ENCODE measurements around the gene NRG4.

Gene NRG4

DNA sequence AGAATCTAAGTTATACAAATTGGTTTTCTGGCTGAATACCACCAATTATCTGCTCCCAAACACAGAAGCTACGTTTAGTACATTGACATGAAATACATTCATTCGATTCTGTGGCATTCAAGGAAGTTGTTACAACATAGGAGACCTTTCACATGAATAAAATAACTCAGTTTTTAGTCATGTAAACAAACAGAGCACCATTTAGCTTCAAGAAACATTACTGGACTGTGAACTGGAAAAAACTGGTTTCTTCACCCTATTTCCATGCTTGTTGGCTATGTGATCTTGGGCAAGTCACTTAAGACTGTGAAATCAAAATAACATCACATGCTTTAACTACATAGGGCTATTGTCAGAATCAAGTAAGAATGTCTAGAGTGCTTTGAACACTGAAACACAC, 46.2 kb downstream of the NRG4 start:
- H2BK15ac ChIP-seq (replicated peaks; ENCODE audit: low read depth): no peak overlapping the region
- H2BK5ac ChIP-seq (ENCODE audit: low read length): no peak overlapping the region
- H3K56ac ChIP-seq (ENCODE audit: low read length): no peak overlapping the region
- no peaks in the 10 kb centered on the region for H3K4me1 ChIP-seq (ENCODE audit: control insufficient read depth, low read depth, low read length)
- H3K79me1 ChIP-seq (ENCODE audit: low read length): no peaks in the 10 kb centered on the region
- H2AK5ac ChIP-seq (ENCODE audit: low read length): no peak overlapping the region
- no peaks in the 10 kb centered on the region for H3K79me2 ChIP-seq (ENCODE audit: control insufficient read depth, insufficient read depth, low read length)
- H3K27ac ChIP-seq (ENCODE audit: low read depth, low read length): no peak overlapping the region
- no peak overlapping the region for H3K4ac ChIP-seq (ENCODE audit: low read depth, low read length)
- DNase-seq: no peak
- H3K36me3 ChIP-seq (ENCODE audit: control insufficient read depth, insufficient read depth, low read length): no peaks in the 10 kb centered on the region
- no peak overlapping the region for H3K9ac ChIP-seq (ENCODE audit: low read length)
- no CpG with 5 or more reads among the region's 2 CpGs for WGBS (ENCODE audit: extremely low coverage, insufficient coverage, low lambda C conversion rate)
- no peak overlapping the region for H4K5ac ChIP-seq (ENCODE audit: low read length)
- H4K8ac ChIP-seq (ENCODE audit: low read depth, low read length): no peak overlapping the region
- no peaks in the 10 kb centered on the region for H3K27me3 ChIP-seq (ENCODE audit: insufficient read depth, low read length, poor library complexity)
- H3K4me3 ChIP-seq (ENCODE audit: low read length): no peak overlapping the region
- H2BK120ac ChIP-seq (ENCODE audit: low read depth, low read length): no peak overlapping the region
- H3K23ac ChIP-seq (ENCODE audit: low read length): no peak overlapping the region
- H3K18ac ChIP-seq (ENCODE audit: low read length): no peak overlapping the region
- no peak overlapping the region for H3K4me2 ChIP-seq (ENCODE audit: low read length)

- H3K18ac ChIP-seq (ENCODE audit: low read length): no peak overlapping the region
- H3K4ac ChIP-seq (ENCODE audit: low read depth, low read length): no peak overlapping the region
- no peaks in the 10 kb centered on the region for H3K79me2 ChIP-seq (ENCODE audit: control insufficient read depth, insufficient read depth, low read length)
- H3K27ac ChIP-seq (ENCODE audit: low read depth, low read length): no peak overlapping the region
- no peaks in the 10 kb centered on the region for H3K79me1 ChIP-seq (ENCODE audit: low read length)
- H4K8ac ChIP-seq (ENCODE audit: low read depth, low read length): no peak overlapping the region
- no peak overlapping the region for H2BK5ac ChIP-seq (ENCODE audit: low read length)
- no peak overlapping the region for H3K4me2 ChIP-seq (ENCODE audit: low read length)
- H3K4me1 ChIP-seq (ENCODE audit: control insufficient read depth, low read depth, low read length): no peaks in the 10 kb centered on the region
- no peaks in the 10 kb centered on the region for H3K27me3 ChIP-seq (ENCODE audit: insufficient read depth, low read length, poor library complexity)
- no peak overlapping the region for H3K4me3 ChIP-seq (ENCODE audit: low read length)
- DNase-seq: no peak
- WGBS (ENCODE audit: extremely low coverage, insufficient coverage, low lambda C conversion rate): 100% methylated on average over 1 of the region's 1 CpG
- H3K9ac ChIP-seq (ENCODE audit: low read length): no peak overlapping the region
- H2AK5ac ChIP-seq (ENCODE audit: low read length): no peak overlapping the region
- H3K36me3 ChIP-seq (ENCODE audit: control insufficient read depth, insufficient read depth, low read length): no peaks in the 10 kb centered on the region
- no peak overlapping the region for H4K5ac ChIP-seq (ENCODE audit: low read length)
- no peak overlapping the region for H3K23ac ChIP-seq (ENCODE audit: low read length)
- no peak overlapping the region for H2BK120ac ChIP-seq (ENCODE audit: low read depth, low read length)
- no peak overlapping the region for H3K56ac ChIP-seq (ENCODE audit: low read length)
- no peak overlapping the region for H2BK15ac ChIP-seq (replicated peaks; ENCODE audit: low read depth)
Measured at GRCh38 chr15:75961331-75961730, 50.9 kb downstream of the NRG4 start.

DNA sequence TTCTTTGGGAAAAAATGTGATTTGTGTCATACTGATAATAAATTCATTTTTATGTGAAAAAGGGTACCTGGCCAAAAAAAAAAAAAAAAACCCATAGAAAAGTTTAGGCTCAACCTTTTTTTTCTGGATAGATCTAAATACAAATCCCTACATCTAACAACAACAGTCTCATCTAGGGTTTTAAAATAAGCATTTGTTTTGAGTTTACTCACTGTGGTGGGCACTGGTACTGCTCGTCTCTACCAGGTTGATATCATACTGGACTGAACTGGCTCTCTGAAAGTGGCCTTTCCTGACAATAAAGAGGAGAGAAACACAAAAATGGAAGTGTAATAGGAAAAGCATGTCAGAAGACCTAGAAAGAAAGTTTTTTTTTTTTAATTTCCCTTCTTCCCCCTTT, 56.5 kb downstream of the NRG4 start:
- Histone ChIP-seq H3K4me1 (ENCODE audit: control insufficient read depth, low read depth, low read length) (no peaks in the 10 kb centered on the region), H2BK120ac (ENCODE audit: low read depth, low read length) (no peak overlapping the region), H3K27me3 (ENCODE audit: insufficient read depth, low read length, poor library complexity) (no peaks in the 10 kb centered on the region), H3K56ac (ENCODE audit: low read length) (no peak overlapping the region), H4K5ac (ENCODE audit: low read length) (no peak overlapping the region), H3K27ac (ENCODE audit: low read depth, low read length) (no peak overlapping the region), H3K36me3 (ENCODE audit: control insufficient read depth, insufficient read depth, low read length) (no peaks in the 10 kb centered on the region), H3K9ac (ENCODE audit: low read length) (no peak overlapping the region), H3K23ac (ENCODE audit: low read length) (no peak overlapping the region), H2BK5ac (ENCODE audit: low read length) (no peak overlapping the region), H3K79me2 (ENCODE audit: control insufficient read depth, insufficient read depth, low read length) (no peaks in the 10 kb centered on the region), H3K4ac (ENCODE audit: low read depth, low read length) (no peak overlapping the region), H2BK15ac (replicated peaks; ENCODE audit: low read depth) (no peak overlapping the region), H3K4me3 (ENCODE audit: low read length) (no peak overlapping the region), H3K79me1 (ENCODE audit: low read length) (no peaks in the 10 kb centered on the region), H4K8ac (ENCODE audit: low read depth, low read length) (no peak overlapping the region), H3K4me2 (ENCODE audit: low read length) (no peak overlapping the region), H2AK5ac (ENCODE audit: low read length) (no peak overlapping the region), H3K18ac (ENCODE audit: low read length) (no peak overlapping the region)
- no CpG with 5 or more reads among the region's 1 CpG for WGBS (ENCODE audit: extremely low coverage, insufficient coverage, low lambda C conversion rate)
- DNase-seq: no peak

DNA sequence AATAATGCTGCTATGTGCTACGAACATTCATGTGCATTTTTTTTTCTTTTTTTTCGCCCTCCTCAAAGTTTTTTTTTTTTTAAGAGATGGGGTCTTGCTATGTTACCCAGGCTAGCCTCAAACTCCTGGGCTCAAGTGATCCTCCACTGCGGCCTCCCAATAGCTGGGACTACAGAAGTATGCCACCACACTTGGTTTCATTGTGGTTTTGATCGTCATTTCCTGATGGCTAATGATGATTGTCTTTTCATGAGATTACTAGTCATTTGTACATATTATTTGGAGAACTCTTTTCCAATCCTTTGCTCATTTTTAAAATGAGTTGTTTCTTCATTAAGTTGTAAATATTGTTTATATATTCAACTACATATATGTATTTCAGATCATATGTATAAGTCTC, 59.7 kb downstream of the NRG4 start:
- WGBS (ENCODE audit: extremely low coverage, insufficient coverage, low lambda C conversion rate): no CpG with 5 or more reads among the region's 4 CpGs
- no peak overlapping the region for H2AK5ac ChIP-seq (ENCODE audit: low read length)
- H3K79me1 ChIP-seq (ENCODE audit: low read length): no peaks in the 10 kb centered on the region
- H3K4me3 ChIP-seq (ENCODE audit: low read length): no peak overlapping the region
- no peak overlapping the region for H3K23ac ChIP-seq (ENCODE audit: low read length)
- no peak overlapping the region for H4K8ac ChIP-seq (ENCODE audit: low read depth, low read length)
- no peaks in the 10 kb centered on the region for H3K27me3 ChIP-seq (ENCODE audit: insufficient read depth, low read length, poor library complexity)
- H3K36me3 ChIP-seq (ENCODE audit: control insufficient read depth, insufficient read depth, low read length): no peaks in the 10 kb centered on the region
- no peak overlapping the region for H3K4ac ChIP-seq (ENCODE audit: low read depth, low read length)
- H3K27ac ChIP-seq (ENCODE audit: low read depth, low read length): no peak overlapping the region
- H2BK120ac ChIP-seq (ENCODE audit: low read depth, low read length): no peak overlapping the region
- H3K18ac ChIP-seq (ENCODE audit: low read length): no peak overlapping the region
- no peak overlapping the region for H2BK15ac ChIP-seq (replicated peaks; ENCODE audit: low read depth)
- H3K4me2 ChIP-seq (ENCODE audit: low read length): no peak overlapping the region
- no peak overlapping the region for H4K5ac ChIP-seq (ENCODE audit: low read length)
- no peaks in the 10 kb centered on the region for H3K4me1 ChIP-seq (ENCODE audit: control insufficient read depth, low read depth, low read length)
- no peak for DNase-seq
- no peaks in the 10 kb centered on the region for H3K79me2 ChIP-seq (ENCODE audit: control insufficient read depth, insufficient read depth, low read length)
- no peak overlapping the region for H2BK5ac ChIP-seq (ENCODE audit: low read length)
- no peak overlapping the region for H3K56ac ChIP-seq (ENCODE audit: low read length)
- H3K9ac ChIP-seq (ENCODE audit: low read length): no peak overlapping the region

- Histone ChIP-seq H3K79me1 (ENCODE audit: low read length) (no peaks in the 10 kb centered on the region), H2BK15ac (replicated peaks; ENCODE audit: low read depth) (no peak overlapping the region), H3K4me3 (ENCODE audit: low read length) (no peak overlapping the region), H3K79me2 (ENCODE audit: control insufficient read depth, insufficient read depth, low read length) (no peaks in the 10 kb centered on the region), H3K36me3 (ENCODE audit: control insufficient read depth, insufficient read depth, low read length) (no peaks in the 10 kb centered on the region), H3K27me3 (ENCODE audit: insufficient read depth, low read length, poor library complexity) (no peaks in the 10 kb centered on the region), H3K56ac (ENCODE audit: low read length) (no peak overlapping the region), H2BK120ac (ENCODE audit: low read depth, low read length) (no peak overlapping the region), H2AK5ac (ENCODE audit: low read length) (no peak overlapping the region), H4K5ac (ENCODE audit: low read length) (no peak overlapping the region), H3K27ac (ENCODE audit: low read depth, low read length) (no peak overlapping the region), H3K4me2 (ENCODE audit: low read length) (no peak overlapping the region), H4K8ac (ENCODE audit: low read depth, low read length) (no peak overlapping the region), H3K23ac (ENCODE audit: low read length) (no peak overlapping the region), H3K4me1 (ENCODE audit: control insufficient read depth, low read depth, low read length) (no peaks in the 10 kb centered on the region), H3K9ac (ENCODE audit: low read length) (no peak overlapping the region), H3K18ac (ENCODE audit: low read length) (no peak overlapping the region), H2BK5ac (ENCODE audit: low read length) (no peak overlapping the region), H3K4ac (ENCODE audit: low read depth, low read length) (no peak overlapping the region)
- no CpG with 5 or more reads among the region's 8 CpGs for WGBS (ENCODE audit: extremely low coverage, insufficient coverage, low lambda C conversion rate)
- no peak for DNase-seq
Measured at GRCh38 chr15:75948761-75949296, 63.4 kb downstream of the NRG4 start.

GRCh38 chr15:75947092-75947491, 65.1 kb downstream of the NRG4 start:
- WGBS (ENCODE audit: extremely low coverage, insufficient coverage, low lambda C conversion rate): no CpG with 5 or more reads among the region's 1 CpG
- no peak overlapping the region for H2BK15ac ChIP-seq (replicated peaks; ENCODE audit: low read depth)
- H3K4me2 ChIP-seq (ENCODE audit: low read length): no peak overlapping the region
- H3K4me3 ChIP-seq (ENCODE audit: low read length): no peak overlapping the region
- no peaks in the 10 kb centered on the region for H3K36me3 ChIP-seq (ENCODE audit: control insufficient read depth, insufficient read depth, low read length)
- H2AK5ac ChIP-seq (ENCODE audit: low read length): no peak overlapping the region
- no peak overlapping the region for H3K56ac ChIP-seq (ENCODE audit: low read length)
- H3K18ac ChIP-seq (ENCODE audit: low read length): no peak overlapping the region
- H3K9ac ChIP-seq (ENCODE audit: low read length): no peak overlapping the region
- no peak overlapping the region for H2BK120ac ChIP-seq (ENCODE audit: low read depth, low read length)
- no peaks in the 10 kb centered on the region for H3K4me1 ChIP-seq (ENCODE audit: control insufficient read depth, low read depth, low read length)
- H3K27me3 ChIP-seq (ENCODE audit: insufficient read depth, low read length, poor library complexity): no peaks in the 10 kb centered on the region
- H2BK5ac ChIP-seq (ENCODE audit: low read length): no peak overlapping the region
- H3K4ac ChIP-seq (ENCODE audit: low read depth, low read length): no peak overlapping the region
- no peak overlapping the region for H4K5ac ChIP-seq (ENCODE audit: low read length)
- H3K27ac ChIP-seq (ENCODE audit: low read depth, low read length): no peak overlapping the region
- no peaks in the 10 kb centered on the region for H3K79me1 ChIP-seq (ENCODE audit: low read length)
- DNase-seq: no peak
- no peaks in the 10 kb centered on the region for H3K79me2 ChIP-seq (ENCODE audit: control insufficient read depth, insufficient read depth, low read length)
- H3K23ac ChIP-seq (ENCODE audit: low read length): no peak overlapping the region
- no peak overlapping the region for H4K8ac ChIP-seq (ENCODE audit: low read depth, low read length)

All from mesendoderm (in vitro differentiated cells).